Measurements from ENCODE around the gene TPO. TPM values are rescaled to one million over a fixed set of nuclear protein-coding genes. Genes with fewer than 3 reads are reported as not detected.

The TPO gene
- total RNA-seq, 1 donor = 0.21 TPM

- Histone ChIP-seq H3K4me1 (ENCODE audit: insufficient read depth, low read length) (no peaks in the 10 kb centered on the region), H3K27me3 (ENCODE audit: insufficient read depth, low read length) (no peaks in the 10 kb centered on the region), H3K9me3 (ENCODE audit: low read depth, low read length) (no peaks in the 10 kb centered on the region), H3K4me3 (ENCODE audit: low read length) (no peak overlapping the region)
These were observed 38.2 kb downstream of the TPO start for GRCh38 chr2:1451422-1451821.

- Histone ChIP-seq H3K9me3 (ENCODE audit: low read depth, low read length) (no peaks in the 10 kb centered on the region), H3K4me1 (ENCODE audit: insufficient read depth, low read length) (no peaks in the 10 kb centered on the region), H3K27me3 (ENCODE audit: insufficient read depth, low read length) (no peaks in the 10 kb centered on the region), H3K4me3 (ENCODE audit: low read length) (no peak overlapping the region)
These were observed 40.3 kb downstream of the TPO start for GRCh38 chr2:1453561-1453960.

- Histone ChIP-seq H3K9me3 (ENCODE audit: low read depth, low read length) (no peaks in the 10 kb centered on the region), H3K4me1 (ENCODE audit: insufficient read depth, low read length) (no peaks in the 10 kb centered on the region), H3K27me3 (ENCODE audit: insufficient read depth, low read length) (no peaks in the 10 kb centered on the region), H3K4me3 (ENCODE audit: low read length) (no peak overlapping the region)
These were observed 41.1 kb downstream of the TPO start for GRCh38 chr2:1454346-1454745.

GRCh38 chr2:1455466-1455865 lies 42.2 kb downstream of the TPO start:
- Histone ChIP-seq H3K9me3 (ENCODE audit: low read depth, low read length) (no peaks in the 10 kb centered on the region), H3K4me1 (ENCODE audit: insufficient read depth, low read length) (no peaks in the 10 kb centered on the region), H3K4me3 (ENCODE audit: low read length) (no peak overlapping the region), H3K27me3 (ENCODE audit: insufficient read depth, low read length) (no peaks in the 10 kb centered on the region)

- Histone ChIP-seq H3K4me1 (ENCODE audit: insufficient read depth, low read length) (no peaks in the 10 kb centered on the region), H3K4me3 (ENCODE audit: low read length) (no peak overlapping the region), H3K9me3 (ENCODE audit: low read depth, low read length) (no peaks in the 10 kb centered on the region), H3K27me3 (ENCODE audit: insufficient read depth, low read length) (no peaks in the 10 kb centered on the region)
These were observed 45.2 kb downstream of the TPO start for GRCh38 chr2:1458432-1458831.

GRCh38 chr2:1459727-1460126 lies 46.5 kb downstream of the TPO start:
- no peaks in the 10 kb centered on the region for H3K4me1 ChIP-seq (ENCODE audit: insufficient read depth, low read length)
- no peaks in the 10 kb centered on the region for H3K27me3 ChIP-seq (ENCODE audit: insufficient read depth, low read length)
- no peaks in the 10 kb centered on the region for H3K9me3 ChIP-seq (ENCODE audit: low read depth, low read length)
- H3K4me3 ChIP-seq (ENCODE audit: low read length) = no peak overlapping the region

- Histone ChIP-seq H3K4me1 (ENCODE audit: insufficient read depth, low read length) (no peaks in the 10 kb centered on the region), H3K4me3 (ENCODE audit: low read length) (no peak overlapping the region), H3K9me3 (ENCODE audit: low read depth, low read length) (no peaks in the 10 kb centered on the region), H3K27me3 (ENCODE audit: insufficient read depth, low read length) (no peaks in the 10 kb centered on the region)
These were observed 47.7 kb downstream of the TPO start for GRCh38 chr2:1460851-1461418.

GRCh38 chr2:1461507-1462390 lies 48.5 kb downstream of the TPO start:
- Histone ChIP-seq H3K27me3 (ENCODE audit: insufficient read depth, low read length) (no peaks in the 10 kb centered on the region), H3K4me3 (ENCODE audit: low read length) (no peak overlapping the region), H3K4me1 (ENCODE audit: insufficient read depth, low read length) (no peaks in the 10 kb centered on the region), H3K9me3 (ENCODE audit: low read depth, low read length) (no peaks in the 10 kb centered on the region)

GRCh38 chr2:1462994-1463393 lies 49.7 kb downstream of the TPO start:
- Histone ChIP-seq H3K4me1 (ENCODE audit: insufficient read depth, low read length) (no peaks in the 10 kb centered on the region), H3K27me3 (ENCODE audit: insufficient read depth, low read length) (no peaks in the 10 kb centered on the region), H3K9me3 (ENCODE audit: low read depth, low read length) (no peaks in the 10 kb centered on the region), H3K4me3 (ENCODE audit: low read length) (no peak overlapping the region)

- H3K27me3 ChIP-seq (ENCODE audit: insufficient read depth, low read length) = no peaks in the 10 kb centered on the region
- no peak overlapping the region for H3K4me3 ChIP-seq (ENCODE audit: low read length)
- H3K4me1 ChIP-seq (ENCODE audit: insufficient read depth, low read length) = no peaks in the 10 kb centered on the region
- H3K9me3 ChIP-seq (ENCODE audit: low read depth, low read length) = no peaks in the 10 kb centered on the region
These were observed 59.1 kb downstream of the TPO start for GRCh38 chr2:1472350-1472749.

GRCh38 chr2:1476617-1477195 lies 63.4 kb downstream of the TPO start:
- Histone ChIP-seq H3K9me3 (ENCODE audit: low read depth, low read length) (no peaks in the 10 kb centered on the region), H3K27me3 (ENCODE audit: insufficient read depth, low read length) (no peaks in the 10 kb centered on the region), H3K4me3 (ENCODE audit: low read length) (no peak overlapping the region), H3K4me1 (ENCODE audit: insufficient read depth, low read length) (no peaks in the 10 kb centered on the region)

GRCh38 chr2:1477196-1478040 lies 64.2 kb downstream of the TPO start:
- no peaks in the 10 kb centered on the region for H3K4me1 ChIP-seq (ENCODE audit: insufficient read depth, low read length)
- H3K27me3 ChIP-seq (ENCODE audit: insufficient read depth, low read length) = no peaks in the 10 kb centered on the region
- H3K4me3 ChIP-seq (ENCODE audit: low read length) = no peak overlapping the region
- no peaks in the 10 kb centered on the region for H3K9me3 ChIP-seq (ENCODE audit: low read depth, low read length)

GRCh38 chr2:1478311-1479305 lies 65.3 kb downstream of the TPO start:
- Histone ChIP-seq H3K4me1 (ENCODE audit: insufficient read depth, low read length) (no peaks in the 10 kb centered on the region), H3K27me3 (ENCODE audit: insufficient read depth, low read length) (no peaks in the 10 kb centered on the region), H3K4me3 (ENCODE audit: low read length) (no peak overlapping the region), H3K9me3 (ENCODE audit: low read depth, low read length) (no peaks in the 10 kb centered on the region)

GRCh38 chr2:1479346-1479745 lies 66.1 kb downstream of the TPO start:
- no peaks in the 10 kb centered on the region for H3K4me1 ChIP-seq (ENCODE audit: insufficient read depth, low read length)

More at GRCh38 chr2:1479346-1479745, 66.1 kb downstream of the TPO start:
- no peak overlapping the region for H3K4me3 ChIP-seq (ENCODE audit: low read length)
- no peaks in the 10 kb centered on the region for H3K27me3 ChIP-seq (ENCODE audit: insufficient read depth, low read length)
- no peaks in the 10 kb centered on the region for H3K9me3 ChIP-seq (ENCODE audit: low read depth, low read length)

All from mononuclear cell (primary cell).